Measurements from ENCODE around the gene DAGLA.

DAGLA gene

DNA sequence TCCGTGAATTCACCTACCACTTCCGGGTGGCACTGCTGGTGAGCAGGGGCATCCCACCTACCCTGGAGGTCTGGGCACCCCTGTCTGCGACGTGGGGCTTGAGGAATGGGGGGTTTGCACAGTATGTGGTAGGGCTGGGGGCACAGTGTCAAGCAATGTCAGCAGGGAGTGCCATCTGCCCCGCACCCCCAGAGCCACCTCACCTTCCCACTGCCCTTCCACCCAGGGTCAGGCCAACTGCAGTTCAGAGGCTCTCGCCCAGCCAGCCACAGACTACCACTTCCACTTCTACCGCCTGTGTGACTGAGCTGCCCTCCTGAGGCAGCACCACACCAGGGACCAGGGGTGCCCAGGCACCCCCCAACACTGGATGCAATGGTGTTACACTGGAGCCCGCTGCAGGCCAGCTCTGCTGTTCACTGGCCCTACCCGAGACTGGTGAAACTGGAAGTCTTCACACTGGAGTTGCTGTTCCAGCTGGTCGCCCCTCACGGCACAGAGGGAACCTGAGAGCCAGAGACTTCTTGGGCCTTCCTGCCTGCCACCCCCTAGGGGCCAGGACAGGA, 105.7 kb downstream of the DAGLA start:
- ChIA-PET CTCF (interaction anchor here (1.0 to 14.8 kb wide), 9 partner anchors 7 to 324 kb away, joined by 3 to 297 read pairs (median 9); no protein-coding TSS in a partner anchor), POLR2A (no interaction called here)

DNA sequence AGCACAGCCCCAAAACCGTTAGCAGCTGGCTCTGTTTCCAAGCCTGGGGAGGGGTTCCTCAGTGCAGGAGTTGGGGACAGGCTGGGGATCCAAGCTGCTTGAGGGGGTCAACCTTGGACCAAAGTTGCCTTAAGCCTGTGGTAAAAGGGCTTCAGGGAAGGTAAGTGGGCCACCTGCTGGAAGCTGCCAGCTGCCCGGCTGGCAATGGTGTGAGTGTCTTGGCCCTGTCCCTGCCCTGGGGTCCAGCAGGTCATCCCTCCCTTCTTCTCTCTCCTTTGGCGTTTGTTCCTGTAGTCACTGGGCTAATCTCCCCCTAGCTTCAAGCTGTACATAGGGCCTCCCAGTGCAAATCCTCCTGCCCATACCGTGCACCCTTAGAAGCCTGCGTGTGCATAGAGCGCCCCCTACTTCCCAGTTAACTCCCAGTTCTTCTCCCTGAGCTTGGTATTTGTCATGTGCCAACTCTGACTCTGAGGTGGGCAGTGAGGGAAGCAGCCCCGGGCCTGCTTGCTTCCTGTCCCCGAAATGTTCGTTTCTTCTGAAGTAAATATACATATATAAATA, 107.8 kb downstream of the DAGLA start:
- ChIA-PET CTCF (interaction anchor here (0.7 to 14.8 kb wide), 16 partner anchors 8 to 523 kb away, joined by 3 to 297 read pairs (median 6); partner anchors contain the start of gene BEST1), POLR2A (no interaction called here)
- H3K4me3 ChIP-seq (ENCODE audit: low read depth, low read length), result no peak overlapping the region
- TF ChIP-seq, protein P1, sequence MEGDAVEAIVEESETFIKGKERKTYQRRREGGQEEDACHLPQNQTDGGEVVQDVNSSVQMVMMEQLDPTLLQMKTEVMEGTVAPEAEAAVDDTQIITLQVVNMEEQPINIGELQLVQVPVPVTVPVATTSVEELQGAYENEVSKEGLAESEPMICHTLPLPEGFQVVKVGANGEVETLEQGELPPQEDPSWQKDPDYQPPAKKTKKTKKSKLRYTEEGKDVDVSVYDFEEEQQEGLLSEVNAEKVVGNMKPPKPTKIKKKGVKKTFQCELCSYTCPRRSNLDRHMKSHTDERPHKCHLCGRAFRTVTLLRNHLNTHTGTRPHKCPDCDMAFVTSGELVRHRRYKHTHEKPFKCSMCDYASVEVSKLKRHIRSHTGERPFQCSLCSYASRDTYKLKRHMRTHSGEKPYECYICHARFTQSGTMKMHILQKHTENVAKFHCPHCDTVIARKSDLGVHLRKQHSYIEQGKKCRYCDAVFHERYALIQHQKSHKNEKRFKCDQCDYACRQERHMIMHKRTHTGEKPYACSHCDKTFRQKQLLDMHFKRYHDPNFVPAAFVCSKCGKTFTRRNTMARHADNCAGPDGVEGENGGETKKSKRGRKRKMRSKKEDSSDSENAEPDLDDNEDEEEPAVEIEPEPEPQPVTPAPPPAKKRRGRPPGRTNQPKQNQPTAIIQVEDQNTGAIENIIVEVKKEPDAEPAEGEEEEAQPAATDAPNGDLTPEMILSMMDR (IDR thresholded peaks at IDR 0.05; ENCODE audit: insufficient read depth, low read length, missing control alignments), result peak; percentile 53
- no peak for DNase-seq (ENCODE audit: low read depth, low spot score)

More for the DNA sequence above, 105.7 kb downstream of the DAGLA start:
- TF ChIP-seq, protein P1 (IDR thresholded peaks at IDR 0.05; ENCODE audit: insufficient read depth, low read length, missing control alignments), result no peak
- DNase-seq (ENCODE audit: low read depth, low spot score), result no peak
- H3K4me3 ChIP-seq (ENCODE audit: low read depth, low read length), result no peak overlapping the region

DNA sequence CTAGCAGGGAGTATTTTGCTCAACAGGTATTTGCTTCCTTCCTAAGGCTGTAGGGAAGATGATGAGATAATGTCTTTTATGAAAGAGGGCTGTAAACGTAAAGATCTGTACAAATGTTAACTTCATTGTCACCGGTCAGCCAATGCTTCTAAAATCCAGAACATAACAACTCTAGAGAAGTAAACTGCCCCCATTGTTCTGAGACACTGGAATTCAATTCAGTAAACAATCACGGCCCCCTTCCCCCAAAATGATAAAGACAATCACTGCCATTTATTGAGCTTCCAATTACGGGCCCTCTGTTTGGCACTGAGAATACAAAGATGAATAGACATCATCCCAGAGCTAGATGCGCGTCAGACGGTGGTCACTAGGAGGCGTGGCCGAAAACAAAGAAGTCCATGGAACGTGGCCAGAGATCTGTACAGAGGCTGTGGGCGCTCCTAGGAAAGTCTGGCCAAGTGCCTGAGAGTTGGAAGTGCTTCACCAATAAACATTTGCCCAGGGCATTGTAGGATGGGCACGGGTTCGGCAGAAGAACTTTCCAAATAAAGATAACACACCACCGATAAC, 111.6 kb downstream of the DAGLA start:
- peak overlapping the region; percentile 98 for H3K4me3 ChIP-seq (ENCODE audit: low read depth, low read length)
- DNase-seq (ENCODE audit: low read depth, low spot score), result peak; percentile 42
- CTCF ChIA-PET, result interaction anchor here (0.8 to 14.8 kb wide), 9 partner anchors 9 to 318 kb away, joined by 3 to 297 read pairs (median 92); partner anchors contain the start of gene BEST1
- POLR2A ChIA-PET, result interaction anchor here (1.1 to 2.3 kb wide), 2 partner anchors 24 to 44 kb away, joined by 3 to 10 read pairs; no protein-coding TSS in a partner anchor
- TF ChIP-seq, protein P1 (IDR thresholded peaks at IDR 0.05; ENCODE audit: insufficient read depth, low read length, missing control alignments), result no peak

DNA sequence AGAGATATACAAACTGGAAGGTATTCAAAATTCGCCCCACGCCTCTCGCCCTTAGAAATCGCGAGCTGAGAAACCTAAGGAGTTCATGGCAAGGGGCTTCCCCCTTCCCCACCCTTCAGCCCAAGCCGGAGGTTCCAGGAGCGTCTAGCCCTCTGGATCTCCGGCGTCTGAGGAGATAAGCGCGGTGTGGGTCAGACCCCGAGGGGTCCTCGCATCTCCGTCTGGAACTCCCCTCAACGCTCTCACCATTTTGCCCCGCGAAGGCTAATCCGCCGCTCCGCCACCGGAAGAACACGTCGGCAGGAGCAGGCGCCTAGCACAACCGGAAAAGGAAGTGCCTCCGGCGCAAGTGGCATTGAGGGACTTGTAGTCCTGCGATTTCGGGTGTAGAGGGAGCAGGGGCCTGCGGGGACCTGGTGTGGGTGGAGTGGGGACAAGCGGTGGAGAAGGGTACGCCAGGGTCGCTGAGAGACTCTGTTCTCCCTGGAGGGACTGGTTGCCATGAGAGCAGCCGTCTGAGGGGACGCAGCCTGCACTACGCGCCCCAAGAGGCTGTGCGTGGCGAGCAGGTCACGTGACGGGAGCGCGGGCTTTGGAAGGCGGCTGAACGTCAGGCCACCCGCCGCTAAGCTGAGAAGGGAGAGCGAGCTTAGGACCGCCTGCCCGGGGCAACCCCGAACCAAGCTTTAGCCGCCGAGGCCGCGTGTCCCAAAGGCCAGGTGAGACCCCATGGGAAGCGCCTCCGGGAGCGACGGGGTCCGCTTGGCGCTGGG, 112.3 kb downstream of the DAGLA start, which contains the start of the genes FEN1 and TMEM258:
FEN1 (plus strand) TSS at position 602 of the 773 bp plus-strand sequence. CDS start 2,451 bp downstream, outside the sequence.
TMEM258 (minus strand) TSS at position 290 of the 773 bp plus-strand sequence; CDS start at position 249, 41 bp downstream.
- DNase-seq (ENCODE audit: low read depth, low spot score), result peak; percentile 75
- ChIA-PET POLR2A (interaction anchor here (1.0 to 2.3 kb wide), 2 partner anchors 23 to 38 kb away, joined by 4 to 10 read pairs; no protein-coding TSS in a partner anchor), CTCF (interaction anchor here (0.6 to 14.8 kb wide), 12 partner anchors 9 to 318 kb away, joined by 3 to 297 read pairs (median 7); partner anchors contain the start of gene BEST1)
- peak within 1 kb of the TSS; percentile 98 for H3K4me3 ChIP-seq (ENCODE audit: low read depth, low read length)
- TF ChIP-seq, protein P1 (IDR thresholded peaks at IDR 0.05; ENCODE audit: insufficient read depth, low read length, missing control alignments), result no peak

DNA sequence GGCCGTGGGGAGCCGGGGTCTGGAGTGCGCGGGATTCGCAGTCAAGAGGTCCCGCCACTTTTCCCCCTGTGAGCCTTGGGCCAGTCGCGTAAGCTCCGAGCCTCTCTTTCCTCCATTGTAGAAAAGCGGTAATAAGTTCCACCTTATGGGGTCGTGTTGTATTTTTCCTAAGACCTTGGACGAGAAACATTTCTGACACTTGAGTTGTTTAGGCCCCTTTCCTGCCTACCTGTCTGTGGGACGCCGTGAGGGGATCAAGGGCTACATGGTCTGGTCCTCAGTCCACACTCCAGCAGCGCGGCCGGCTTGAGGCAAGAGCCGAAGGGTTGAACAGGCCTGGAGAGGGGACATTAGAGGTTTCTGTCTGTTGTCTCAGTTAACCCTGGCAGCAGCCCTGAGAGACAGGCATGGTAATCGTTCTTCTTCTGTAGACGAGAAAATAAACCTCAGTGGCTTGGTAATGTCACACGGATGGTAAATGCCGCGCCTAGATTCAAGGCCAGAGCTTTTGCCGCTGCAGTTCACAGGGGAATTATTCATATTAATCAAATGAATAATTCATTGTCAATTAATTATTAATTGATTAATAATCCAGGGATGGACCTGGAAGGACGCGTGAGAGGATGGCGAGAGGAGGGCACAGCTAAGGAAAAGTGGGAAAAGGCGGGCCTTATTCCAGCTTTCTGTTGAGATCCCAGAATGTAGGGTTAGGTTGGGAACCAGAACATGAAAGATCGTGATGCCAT, 113.1 kb downstream of the DAGLA start:
- ChIA-PET CTCF (interaction anchor here (0.6 to 14.8 kb wide), 12 partner anchors 10 to 517 kb away, joined by 3 to 297 read pairs (median 4); partner anchors contain the start of gene BEST1), POLR2A (interaction anchor here (1.0 to 2.3 kb wide), 2 partner anchors 22 to 37 kb away, joined by 4 to 10 read pairs; no protein-coding TSS in a partner anchor)
- peak overlapping the region; percentile 98 for H3K4me3 ChIP-seq (ENCODE audit: low read depth, low read length)
- TF ChIP-seq, protein P1 (IDR thresholded peaks at IDR 0.05; ENCODE audit: insufficient read depth, low read length, missing control alignments), result no peak
- DNase-seq (ENCODE audit: low read depth, low spot score), result no peak
